Progenitor cell of endocrine pancreas (in vitro differentiated cells): ENCODE data around the gene MYO1A. TPM values are rescaled to one million over a fixed set of nuclear protein-coding genes. Genes with fewer than 3 reads are reported as not detected.

Experiments used
- DNase-seq: peaks from one replicate; pipeline ENCODE4 v3.0.0; 2021; ENCODE audit warnings: low spot score; ENCODE audit not compliant: unreplicated experiment
- H3K27ac Mint-ChIP-seq: 2 replicates; pipeline ENCODE4 v1.8.0; 2021; ENCODE audit warnings: mild to moderate bottlenecking, moderate library complexity, mixed read lengths
- H3K27me3 Mint-ChIP-seq: 2 replicates; pipeline ENCODE4 v1.8.0; 2021; ENCODE audit warnings: mixed read lengths
- H3K36me3 Mint-ChIP-seq: 2 replicates; pipeline ENCODE4 v1.8.0; 2022; ENCODE audit warnings: mixed read lengths; ENCODE audit not compliant: insufficient read depth
- H3K4me1 Mint-ChIP-seq: 2 replicates; pipeline ENCODE4 v1.8.0; 2021; ENCODE audit warnings: low read depth, mixed read lengths
- H3K4me3 Mint-ChIP-seq: 2 replicates; pipeline ENCODE4 v1.8.0; 2021; ENCODE audit warnings: low read depth, mild to moderate bottlenecking, moderate library complexity, mixed read lengths
- H3K9me3 Mint-ChIP-seq: 2 replicates; pipeline ENCODE4 v1.8.0; 2021; ENCODE audit warnings: low read depth, mixed read lengths
- total RNA-seq: library from RNA; stranded (reverse); gene quantifications from 2 replicates; pipeline ENCODE4 v1.2.1, GENCODE V29; 2021
- TF ChIP-seq, protein P1 (sequence below): fragments of 200-600 bp; sonication (generic); IDR thresholded peaks from one replicate; pipeline ENCODE4 v1.5.0; 2021; ENCODE audit warnings: antibody characterized with exemption, mild to moderate bottlenecking; ENCODE audit not compliant: unreplicated experiment

Gene MYO1A
- total RNA-seq, 1 donor from 2014 or later: 1.2 TPM

DNA sequence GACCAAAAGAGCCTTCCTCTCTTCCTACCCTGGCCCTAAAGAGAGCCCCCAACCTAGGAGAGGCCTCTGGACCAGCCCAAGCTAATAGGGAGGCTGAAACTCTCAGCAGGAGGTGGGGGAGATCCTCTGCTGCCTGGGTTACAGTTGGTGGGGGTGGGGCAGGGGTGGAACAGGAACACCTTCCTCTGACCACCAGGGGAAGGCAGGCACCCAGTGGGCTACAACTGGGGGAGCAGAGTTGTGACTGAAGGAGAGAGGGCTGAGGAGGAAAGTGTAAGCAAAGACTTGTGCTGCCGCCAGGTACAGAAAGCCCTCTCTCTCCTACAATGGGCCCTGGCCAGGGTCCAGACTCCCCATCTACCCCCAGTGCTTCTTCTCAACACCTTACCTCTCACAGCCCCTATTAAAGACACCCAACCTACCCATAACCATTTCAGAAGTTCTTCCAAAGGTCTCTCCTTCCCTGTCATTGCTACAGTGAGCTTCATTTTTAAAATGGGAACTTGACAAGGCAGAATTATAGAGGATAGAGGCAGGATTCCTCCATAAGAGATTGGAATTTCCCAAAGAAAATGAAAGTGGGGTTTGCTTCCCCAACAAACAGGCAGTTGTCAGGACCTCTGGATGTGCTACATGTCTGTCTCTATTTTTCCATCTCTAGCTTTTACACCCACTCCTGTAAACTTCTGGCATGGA lies 1.4 kb downstream of the MYO1A start:
- Mint-ChIP-seq H3K36me3 (no peaks in the 10 kb centered on the region), H3K4me1 (peaks cover 5% of the 10 kb centered on the region), H3K27ac (no peak overlapping the region), H3K9me3 (no peaks in the 10 kb centered on the region), H3K27me3 (peaks cover 39% of the 10 kb centered on the region), H3K4me3 (no peak overlapping the region)
- TF ChIP-seq, protein P1, sequence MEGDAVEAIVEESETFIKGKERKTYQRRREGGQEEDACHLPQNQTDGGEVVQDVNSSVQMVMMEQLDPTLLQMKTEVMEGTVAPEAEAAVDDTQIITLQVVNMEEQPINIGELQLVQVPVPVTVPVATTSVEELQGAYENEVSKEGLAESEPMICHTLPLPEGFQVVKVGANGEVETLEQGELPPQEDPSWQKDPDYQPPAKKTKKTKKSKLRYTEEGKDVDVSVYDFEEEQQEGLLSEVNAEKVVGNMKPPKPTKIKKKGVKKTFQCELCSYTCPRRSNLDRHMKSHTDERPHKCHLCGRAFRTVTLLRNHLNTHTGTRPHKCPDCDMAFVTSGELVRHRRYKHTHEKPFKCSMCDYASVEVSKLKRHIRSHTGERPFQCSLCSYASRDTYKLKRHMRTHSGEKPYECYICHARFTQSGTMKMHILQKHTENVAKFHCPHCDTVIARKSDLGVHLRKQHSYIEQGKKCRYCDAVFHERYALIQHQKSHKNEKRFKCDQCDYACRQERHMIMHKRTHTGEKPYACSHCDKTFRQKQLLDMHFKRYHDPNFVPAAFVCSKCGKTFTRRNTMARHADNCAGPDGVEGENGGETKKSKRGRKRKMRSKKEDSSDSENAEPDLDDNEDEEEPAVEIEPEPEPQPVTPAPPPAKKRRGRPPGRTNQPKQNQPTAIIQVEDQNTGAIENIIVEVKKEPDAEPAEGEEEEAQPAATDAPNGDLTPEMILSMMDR: no peak
- DNase-seq: no peak

DNA sequence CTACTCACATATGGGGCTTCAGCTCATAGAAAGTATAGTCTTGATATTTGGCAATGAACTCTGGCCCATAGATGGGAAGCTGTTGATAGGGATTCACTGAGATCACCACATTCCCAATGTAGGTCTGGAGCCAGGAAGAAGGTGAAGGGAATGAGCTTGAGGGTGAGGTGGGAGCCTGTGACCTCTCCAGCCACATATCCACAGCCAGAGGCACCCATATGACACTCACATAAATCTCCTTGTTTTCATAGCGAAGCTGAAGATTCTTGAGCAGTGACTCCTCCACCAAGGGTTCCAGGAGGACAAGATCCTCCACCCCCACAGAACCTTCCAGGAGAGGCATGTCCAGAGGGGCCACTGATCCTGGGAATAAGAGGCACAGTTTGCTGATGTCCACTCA lies 1.9 kb downstream of the MYO1A start:
- H3K27me3 Mint-ChIP-seq: peaks cover 39% of the 10 kb centered on the region

DNA sequence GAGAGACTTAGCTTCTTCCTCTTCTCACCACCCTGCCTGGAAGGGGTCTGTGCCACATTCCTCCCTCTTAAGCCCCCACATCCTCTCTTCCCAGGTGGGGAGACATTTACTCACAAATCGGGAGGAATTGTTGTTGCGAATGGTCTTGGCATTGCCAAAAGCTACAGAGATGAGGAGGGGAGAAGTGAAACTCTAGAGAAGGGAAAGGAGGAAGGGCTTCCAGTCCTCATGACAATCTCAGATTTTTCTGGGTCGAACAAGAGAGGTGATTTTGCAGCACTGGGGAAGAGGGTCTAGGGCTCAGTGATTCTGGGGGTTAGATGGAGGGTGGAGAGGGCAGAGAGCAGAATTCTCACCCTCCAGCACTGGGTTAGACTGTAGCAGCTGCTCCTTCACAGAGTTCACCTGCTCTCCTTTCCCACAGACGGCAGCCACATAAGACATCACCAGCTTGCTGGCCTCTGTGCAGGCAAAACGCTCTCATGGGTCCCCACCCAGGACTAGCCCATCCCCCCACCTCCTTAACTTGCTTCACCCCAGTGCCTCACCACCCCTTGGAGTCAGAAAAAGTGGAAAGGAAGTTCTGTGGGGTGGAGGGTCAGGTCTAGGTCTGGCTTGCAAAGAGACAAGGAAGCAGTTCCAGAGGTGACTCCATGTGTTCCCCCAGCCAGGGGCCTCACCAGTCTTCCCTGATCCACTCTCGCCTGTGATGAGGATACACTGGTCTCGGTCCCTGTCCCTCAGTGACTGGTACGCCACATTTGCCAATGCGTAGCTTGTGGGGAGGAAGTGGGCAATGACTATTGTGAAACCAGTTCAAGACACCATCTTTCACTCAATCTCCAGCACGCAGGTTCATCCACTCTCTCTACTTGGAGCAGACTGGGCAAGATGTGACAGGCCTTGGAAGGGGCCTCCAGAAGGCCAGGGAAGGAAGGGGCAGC lies 2.7 kb downstream of the MYO1A start:
- no peak for DNase-seq
- no peak overlapping the region for H3K4me3 Mint-ChIP-seq

More for the DNA sequence above, 1.9 kb downstream of the MYO1A start:
- TF ChIP-seq, protein P1: no peak
- Mint-ChIP-seq H3K4me3 (no peak overlapping the region), H3K4me1 (peaks cover 5% of the 10 kb centered on the region), H3K9me3 (no peaks in the 10 kb centered on the region), H3K27ac (no peak overlapping the region), H3K36me3 (no peaks in the 10 kb centered on the region)
- DNase-seq: no peak

DNA sequence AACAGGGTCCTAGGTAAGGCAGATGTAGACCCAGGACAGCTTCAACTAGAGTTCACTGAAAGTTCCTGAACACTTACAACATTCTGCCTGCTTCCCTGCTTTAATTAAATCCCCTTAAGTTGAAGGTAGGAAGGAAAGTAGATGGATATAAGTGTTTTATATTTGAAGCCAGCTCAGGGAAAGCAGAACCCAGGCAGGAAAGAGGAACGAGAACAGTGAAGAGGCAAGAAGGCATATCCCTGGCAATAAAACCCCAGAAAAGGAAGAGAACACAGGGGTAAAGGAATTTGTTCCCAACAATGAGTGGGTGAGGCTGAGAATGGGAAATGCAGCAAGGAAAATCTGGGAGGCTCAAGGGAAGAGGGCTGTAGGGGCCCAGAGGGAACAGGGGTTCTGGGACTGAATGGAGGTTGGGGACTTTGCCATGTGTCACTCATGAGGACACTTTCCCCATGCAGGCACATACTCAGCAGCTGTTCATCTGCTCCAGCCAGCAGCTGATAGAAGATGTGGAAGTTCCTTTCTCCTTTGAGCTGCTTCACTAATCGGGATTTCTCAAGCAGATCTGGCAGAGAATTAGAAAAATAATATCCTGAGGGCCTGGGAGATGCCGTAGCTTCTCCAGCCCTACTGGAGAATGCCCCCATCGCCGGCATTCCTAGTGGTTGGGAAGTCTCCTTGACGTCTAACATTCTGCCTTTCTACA lies 3.7 kb downstream of the MYO1A start:
- H3K27me3 Mint-ChIP-seq: peaks cover 41% of the 10 kb centered on the region
- no peak overlapping the region for H3K27ac Mint-ChIP-seq
- H3K9me3 Mint-ChIP-seq: no peaks in the 10 kb centered on the region
- TF ChIP-seq, protein P1: no peak
- no peak for DNase-seq
- H3K36me3 Mint-ChIP-seq: no peaks in the 10 kb centered on the region
- H3K4me3 Mint-ChIP-seq: no peak overlapping the region
- peaks cover 5% of the 10 kb centered on the region for H3K4me1 Mint-ChIP-seq

More for the DNA sequence above, 2.7 kb downstream of the MYO1A start:
- Mint-ChIP-seq H3K4me1 (peaks cover 5% of the 10 kb centered on the region), H3K36me3 (no peaks in the 10 kb centered on the region), H3K27me3 (peaks cover 39% of the 10 kb centered on the region), H3K27ac (no peak overlapping the region), H3K9me3 (no peaks in the 10 kb centered on the region)
- TF ChIP-seq, protein P1: no peak

DNA sequence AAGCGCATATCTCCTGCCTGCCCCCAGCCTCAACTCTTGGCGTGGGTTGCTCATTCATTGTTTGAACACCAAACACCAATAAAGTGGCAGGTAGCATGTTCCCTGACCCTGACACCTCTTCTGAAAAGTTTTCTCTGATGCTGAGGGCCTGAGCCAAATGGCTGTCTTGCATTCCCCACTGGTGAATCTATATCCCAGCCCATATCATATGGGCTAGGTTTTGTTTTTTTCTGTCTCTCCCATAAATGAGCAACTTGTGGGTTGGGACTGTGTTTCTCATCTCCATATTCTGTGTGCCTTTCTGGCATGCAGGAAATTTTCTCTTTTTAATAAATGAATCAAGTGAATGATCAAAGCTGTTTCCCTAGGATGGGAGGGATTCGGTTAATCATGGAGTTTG lies 5.0 kb downstream of the MYO1A start:
- no peak overlapping the region for H3K4me3 Mint-ChIP-seq
- peaks cover 2% of the 10 kb centered on the region for H3K4me1 Mint-ChIP-seq
- no peaks in the 10 kb centered on the region for H3K36me3 Mint-ChIP-seq
- H3K9me3 Mint-ChIP-seq: no peaks in the 10 kb centered on the region
- no peak for DNase-seq
- no peak overlapping the region for H3K27ac Mint-ChIP-seq
- peaks cover 39% of the 10 kb centered on the region for H3K27me3 Mint-ChIP-seq
- TF ChIP-seq, protein P1: no peak
